H1 (cell line): ENCODE results near the gene TMPRSS9. TPM values are rescaled to one million over a fixed set of nuclear protein-coding genes. Genes with fewer than 3 reads are reported as not detected.

Source experiments
- CTCF ChIA-PET: fragments of 300-600 bp; sonication (Branson Sonifier 250); formaldehyde crosslinking; loops from one replicate; lab custom pipeline; 2021; ENCODE audit not compliant: partially characterized antibody; lab: Charles Lee
- POLR2A ChIA-PET: fragments of 300-600 bp; sonication (Branson Sonifier 250); formaldehyde crosslinking; loops from one replicate; lab custom pipeline; 2021; ENCODE audit warnings: inconsistent platforms; ENCODE audit not compliant: partially characterized antibody; lab: Charles Lee
- DNase-seq, 2 experiments: peaks; one replicate each; pipeline versions ENCODE4 v3.0.0 to v3.0.0-alpha.2; 2010 to 2022; ENCODE audit warnings: low spot score in 2 of 2, low read depth in 1 of 2, mixed read lengths in 1 of 2
- FAIRE-seq: peaks from 2 replicates; lab custom pipeline; 2011; peaks lifted over from hg19 to GRCh38; lab: Jason Lieb, UNC
- H2AFZ ChIP-seq: 2 replicates; pipeline ENCODE4 v1.8.1; 2012; ENCODE audit warnings: low read length, inconsistent platforms
- H2AK5ac ChIP-seq: 2 replicates; pipeline ENCODE4 v1.6.1; 2013; ENCODE audit warnings: low read depth, low read length
- H2BK120ac ChIP-seq: replicated peaks from 2 replicates; pipeline ENCODE3; 2013; ENCODE audit warnings: low read depth, low read length, inconsistent platforms
- H2BK12ac ChIP-seq: 2 replicates; pipeline ENCODE4 v1.6.1; 2013; ENCODE audit warnings: low read depth, low read length
- H2BK15ac ChIP-seq: 2 replicates; pipeline ENCODE4 v1.6.1; 2013; ENCODE audit warnings: low read length
- H2BK20ac ChIP-seq: 2 replicates; pipeline ENCODE4 v1.6.1; 2013; ENCODE audit warnings: low read length
- H2BK5ac ChIP-seq: 2 replicates; pipeline ENCODE4 v1.6.1; 2013; ENCODE audit warnings: low read depth, low read length
- H3K14ac ChIP-seq: 2 replicates; pipeline ENCODE4 v1.6.1; 2013; ENCODE audit warnings: inconsistent platforms; ENCODE audit not compliant: insufficient read length
- H3K18ac ChIP-seq: 2 replicates; pipeline ENCODE4 v1.6.1; 2013; ENCODE audit warnings: low read length; ENCODE audit errors: extremely low read depth
- H3K23ac ChIP-seq: 2 replicates; pipeline ENCODE4 v1.6.1; 2013; ENCODE audit warnings: inconsistent platforms; ENCODE audit not compliant: insufficient read length
- H3K23me2 ChIP-seq: 2 replicates; pipeline ENCODE4 v1.6.1; 2013; ENCODE audit warnings: low read depth, low read length
- H3K27ac ChIP-seq: 2 replicates; pipeline ENCODE4 v1.6.1; 2011; ENCODE audit warnings: low read depth, low read length, inconsistent platforms
- H3K27me3 ChIP-seq, 4 experiments: replicated peaks in 1 of 4; 1 replicate in 1 of 4; 2 replicates in 3 of 4; pipeline versions ENCODE4 v1.6.1 to v1.8.1; 2011 to 2013; ENCODE audit warnings: low read length in 3 of 4, mild to moderate bottlenecking in 3 of 4, inconsistent platforms in 2 of 4, mixed read lengths in 2 of 4, moderate library complexity in 1 of 4; ENCODE audit not compliant: control insufficient read depth in 3 of 4, insufficient read depth in 3 of 4; ENCODE audit errors: extremely low read depth in 1 of 4
- H3K36me3 ChIP-seq, 4 experiments: 2 replicates each; pipeline versions ENCODE4 v1.6.1 to v1.8.1; 2011 to 2013; ENCODE audit warnings: mild to moderate bottlenecking in 4 of 4, low read length in 3 of 4, moderate library complexity in 2 of 4, control low read depth in 1 of 4, inconsistent platforms in 1 of 4; ENCODE audit not compliant: insufficient read depth in 4 of 4, control insufficient read depth in 2 of 4
- H3K4ac ChIP-seq: replicated peaks from 2 replicates; pipeline ENCODE3; 2013; ENCODE audit warnings: low read length, low read depth, mixed read lengths, inconsistent platforms; ENCODE audit not compliant: insufficient read length
- H3K4me1 ChIP-seq, 4 experiments: replicated peaks in 1 of 4; 1 replicate in 1 of 4; 2 replicates in 3 of 4; pipeline versions ENCODE4 v1.6.1 to v1.8.1; 2011 to 2013; ENCODE audit warnings: low read length in 3 of 4, inconsistent platforms in 2 of 4, mixed read lengths in 1 of 4; ENCODE audit not compliant: insufficient read depth in 4 of 4, control insufficient read depth in 3 of 4
- H3K4me2 ChIP-seq, 2 experiments: 2 replicates each; pipeline versions ENCODE4 v1.6.1 to v1.8.1; 2011 to 2013; ENCODE audit warnings: low read depth in 2 of 2, low read length in 2 of 2, control low read depth in 1 of 2, inconsistent platforms in 1 of 2, mild to moderate bottlenecking in 1 of 2; ENCODE audit not compliant: insufficient read depth in 1 of 2
- H3K4me3 ChIP-seq, 4 experiments: fragments of 200-600, 300-600 bp in 1 of 4; sonication (generic), shearing (Covaris generic), sonication (Bioruptor Twin) in 1 of 4; 2 replicates each; pipeline versions ENCODE4 v1.5.1 to v1.8.1; 2011 to 2016; ENCODE audit warnings: low read length in 4 of 4, low read depth in 3 of 4, control low read depth in 2 of 4, inconsistent platforms in 2 of 4, mild to moderate bottlenecking in 2 of 4, mixed read lengths in 1 of 4, moderate library complexity in 1 of 4; ENCODE audit not compliant: insufficient read depth in 2 of 4; ENCODE audit errors: extremely low read depth in 1 of 4
- H3K56ac ChIP-seq: replicated peaks from 2 replicates; pipeline ENCODE3; 2013; ENCODE audit warnings: low read depth, mild to moderate bottlenecking, mixed read lengths, low read length, inconsistent platforms; ENCODE audit not compliant: insufficient read length
- H3K79me1 ChIP-seq: 2 replicates; pipeline ENCODE4 v1.6.1; 2013; ENCODE audit warnings: low read depth, low read length, control low read depth
- H3K79me2 ChIP-seq, 2 experiments: 2 replicates each; pipeline versions ENCODE4 v1.6.1 to v1.8.1; 2012 to 2013; ENCODE audit warnings: low read length in 2 of 2, mild to moderate bottlenecking in 2 of 2, inconsistent platforms in 1 of 2; ENCODE audit not compliant: insufficient read depth in 2 of 2, control insufficient read depth in 1 of 2
- H3K9ac ChIP-seq, 4 experiments: replicated peaks in 1 of 4; 1 replicate in 1 of 4; 2 replicates in 3 of 4; pipeline versions ENCODE4 v1.6.1 to v1.8.1; 2011 to 2013; ENCODE audit warnings: low read depth in 3 of 4, low read length in 3 of 4, control low read depth in 2 of 4, mild to moderate bottlenecking in 2 of 4, moderate library complexity in 2 of 4, inconsistent platforms in 1 of 4; ENCODE audit errors: extremely low read depth in 1 of 4
- H3K9me3 ChIP-seq, 2 experiments: 2 replicates each; pipeline versions ENCODE4 v1.6.1 to v1.8.1; 2012 to 2013; ENCODE audit warnings: mild to moderate bottlenecking in 2 of 2, moderate library complexity in 2 of 2, control low read depth in 1 of 2, inconsistent platforms in 1 of 2, low read depth in 1 of 2, low read length in 1 of 2, mixed read lengths in 1 of 2; ENCODE audit not compliant: insufficient read depth in 2 of 2
- H4K20me1 ChIP-seq, 2 experiments: replicated peaks in 1 of 2; 2 replicates each; pipeline versions ENCODE3 to v1.8.1; 2011 to 2013; ENCODE audit warnings: inconsistent platforms in 2 of 2, low read length in 2 of 2, mild to moderate bottlenecking in 1 of 2; ENCODE audit not compliant: insufficient read depth in 2 of 2, control insufficient read depth in 1 of 2
- H4K5ac ChIP-seq: 2 replicates; pipeline ENCODE4 v1.6.1; 2013; ENCODE audit warnings: low read length, low read depth, mixed read lengths, inconsistent platforms; ENCODE audit not compliant: insufficient read length
- H4K8ac ChIP-seq: 2 replicates; pipeline ENCODE4 v1.8.0; 2013; ENCODE audit warnings: mild to moderate bottlenecking, moderate library complexity, low read length, inconsistent platforms; ENCODE audit not compliant: insufficient read depth; ENCODE audit errors: extremely low read depth
- H4K91ac ChIP-seq: replicated peaks from 2 replicates; pipeline ENCODE3; 2013; ENCODE audit warnings: low read length, mixed read lengths, inconsistent platforms; ENCODE audit not compliant: insufficient read length
- JUN ChIP-seq: IDR thresholded peaks from 2 replicates; pipeline ENCODE4 v1.6.1; 2011; ENCODE audit warnings: low read depth, mild to moderate bottlenecking, improper control_type of control experiment, low read length
- WGBS, 2 experiments: shearing (Covaris generic) in 1 of 2; methylation state at CpG; one replicate each; pipeline versions ENCODE4 v1.1.6 to v1.1.7; 2013 to 2015; ENCODE audit warnings: low lambda C conversion rate in 2 of 2, mixed read lengths in 2 of 2, inconsistent platforms in 1 of 2, low coverage in 1 of 2, missing lambda C conversion rate in 1 of 2; ENCODE audit not compliant: insufficient replicate concordance in 2 of 2, insufficient coverage in 1 of 2, insufficient read length in 1 of 2; ENCODE audit errors: extremely low coverage in 1 of 2, missing lambda C conversion rate in 1 of 2; 5-methylcytosine and 5-hydroxymethylcytosine counted together
- polyA plus RNA-seq, 7 experiments: library from polyadenylated mRNA; depleted of rRNA in 3 of 7; stranded (reverse) in 5 of 7; unstranded in 2 of 7; fragments of >200 nt in 5 of 7; fragments of 200-250 nt in 2 of 7; gene quantifications; 1 replicate in 5 of 7; 2 replicates in 1 of 7; 4 replicates in 1 of 7; pipeline versions ENCODE4 v1.2.1 to v1.2.3, GENCODE V29; 2011 to 2013; ENCODE audit warnings: missing spikeins in 2 of 7, mixed read lengths in 2 of 7
- total RNA-seq: library from RNA; stranded (reverse); fragmentation: NEBNext Ultra II Directional; extraction: Animal tissue kit (Norgen Biotek cat#: 25700); gene quantifications from 2 replicates; pipeline ENCODE4 v1.2.1, GENCODE V29; 2021

The TMPRSS9 gene
- total and polyA plus RNA-seq, 2 of the 8 experiments (the other 6 are each of a cell fraction or from before 2014, with no cell fraction given): 0.15 to 0.19 TPM

- H2BK12ac ChIP-seq: no peak overlapping the region
- peaks cover 4% of the 10 kb centered on the region; the same call in 1 of the 2 replicates for H3K23me2 ChIP-seq
- H3K18ac ChIP-seq: no peak overlapping the region
- H2AFZ ChIP-seq: no peak overlapping the region
- no peak overlapping the region for H4K8ac ChIP-seq
- no peak overlapping the region for H2BK5ac ChIP-seq
- H4K20me1 ChIP-seq: peaks cover 18 to 29% of the 10 kb centered on the region in 2 experiments
- H3K23ac ChIP-seq: no peak overlapping the region
- no peak overlapping the region for H4K91ac ChIP-seq
- H3K4me3 ChIP-seq: no peak overlapping the region
- H3K27ac ChIP-seq: no peak overlapping the region
- WGBS, 2 experiments: 74 to 100% methylated on average over 1 of the region's 1 CpG
- ChIA-PET POLR2A (interaction anchor here (0.6 to 9.5 kb wide), 5 partner anchors 12 to 158 kb away, joined by 3 to 84 read pairs (median 3); partner anchors contain the start of genes GADD45B and TIMM13), CTCF (interaction anchor here (0.9 to 1.9 kb wide), 3 partner anchors 15 to 178 kb away, joined by 3 to 6 read pairs (median 4); partner anchors contain the start of gene LMNB2)
- no peak overlapping the region for H2AK5ac ChIP-seq
- DNase-seq (no peak), FAIRE-seq (no peak)
- H3K27me3 ChIP-seq: no peaks in the 10 kb centered on the region
- H2BK120ac ChIP-seq: no peak overlapping the region
- peaks cover 0 to 28% of the 10 kb centered on the region in 2 experiments; a peak in 1 of 4 replicates for H3K79me2 ChIP-seq
- H3K9me3 ChIP-seq: no peaks in the 10 kb centered on the region
- no peaks in the 10 kb centered on the region for H3K4me1 ChIP-seq
- H2BK20ac ChIP-seq: no peak overlapping the region
- peaks cover 13% of the 10 kb centered on the region for H3K79me1 ChIP-seq
- no peak overlapping the region for H4K5ac ChIP-seq
- no peak overlapping the region for H3K4me2 ChIP-seq
- H3K4ac ChIP-seq: no peak overlapping the region
- no peak overlapping the region for H3K56ac ChIP-seq
- no peak overlapping the region for H3K9ac ChIP-seq
- no peak overlapping the region for H3K14ac ChIP-seq
- no peak overlapping the region for H2BK15ac ChIP-seq
- H3K36me3 ChIP-seq: peaks cover 14 to 53% (median 36%) of the 10 kb centered on the region in 4 experiments
- no peak for TF ChIP-seq JUN
Observed at GRCh38 chr19:2440515-2440914, 80.5 kb downstream of the TMPRSS9 start.
